Measurements from ENCODE around the gene TC2N.

Gene TC2N

DNA sequence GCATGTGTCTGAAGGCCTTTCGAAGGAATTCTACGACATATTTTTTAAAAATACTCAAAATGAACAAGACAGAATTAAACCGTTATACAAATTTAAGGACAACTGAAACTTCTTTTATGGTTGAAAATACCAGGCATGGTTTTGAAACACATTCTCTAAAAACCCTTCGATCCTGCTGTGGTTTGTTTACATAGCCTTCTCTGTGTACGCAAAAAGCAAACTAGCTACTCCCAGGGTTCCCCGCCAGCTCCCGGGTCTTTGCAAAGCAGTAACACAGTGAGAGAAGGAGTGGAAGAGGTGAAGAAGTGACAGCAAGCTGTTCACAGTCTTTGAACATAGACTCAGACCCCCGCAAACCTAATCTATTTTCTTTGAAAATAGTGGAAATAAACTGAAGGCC lies 2.2 kb upstream of the TC2N start:
- TF ChIP-seq, protein P1, sequence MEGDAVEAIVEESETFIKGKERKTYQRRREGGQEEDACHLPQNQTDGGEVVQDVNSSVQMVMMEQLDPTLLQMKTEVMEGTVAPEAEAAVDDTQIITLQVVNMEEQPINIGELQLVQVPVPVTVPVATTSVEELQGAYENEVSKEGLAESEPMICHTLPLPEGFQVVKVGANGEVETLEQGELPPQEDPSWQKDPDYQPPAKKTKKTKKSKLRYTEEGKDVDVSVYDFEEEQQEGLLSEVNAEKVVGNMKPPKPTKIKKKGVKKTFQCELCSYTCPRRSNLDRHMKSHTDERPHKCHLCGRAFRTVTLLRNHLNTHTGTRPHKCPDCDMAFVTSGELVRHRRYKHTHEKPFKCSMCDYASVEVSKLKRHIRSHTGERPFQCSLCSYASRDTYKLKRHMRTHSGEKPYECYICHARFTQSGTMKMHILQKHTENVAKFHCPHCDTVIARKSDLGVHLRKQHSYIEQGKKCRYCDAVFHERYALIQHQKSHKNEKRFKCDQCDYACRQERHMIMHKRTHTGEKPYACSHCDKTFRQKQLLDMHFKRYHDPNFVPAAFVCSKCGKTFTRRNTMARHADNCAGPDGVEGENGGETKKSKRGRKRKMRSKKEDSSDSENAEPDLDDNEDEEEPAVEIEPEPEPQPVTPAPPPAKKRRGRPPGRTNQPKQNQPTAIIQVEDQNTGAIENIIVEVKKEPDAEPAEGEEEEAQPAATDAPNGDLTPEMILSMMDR (IDR thresholded peaks at IDR 0.05; ENCODE audit: low read depth, low read length): no peak
- no peak overlapping the region for H3K4me3 ChIP-seq (ENCODE audit: low read depth, low read length)

GRCh38 chr14:91866511-91867295 lies 633 bp downstream of the TC2N start:
- TF ChIP-seq, protein P1 (IDR thresholded peaks at IDR 0.05; ENCODE audit: low read depth, low read length): no peak
- no peak overlapping the region for H3K4me3 ChIP-seq (ENCODE audit: low read depth, low read length)

DNA sequence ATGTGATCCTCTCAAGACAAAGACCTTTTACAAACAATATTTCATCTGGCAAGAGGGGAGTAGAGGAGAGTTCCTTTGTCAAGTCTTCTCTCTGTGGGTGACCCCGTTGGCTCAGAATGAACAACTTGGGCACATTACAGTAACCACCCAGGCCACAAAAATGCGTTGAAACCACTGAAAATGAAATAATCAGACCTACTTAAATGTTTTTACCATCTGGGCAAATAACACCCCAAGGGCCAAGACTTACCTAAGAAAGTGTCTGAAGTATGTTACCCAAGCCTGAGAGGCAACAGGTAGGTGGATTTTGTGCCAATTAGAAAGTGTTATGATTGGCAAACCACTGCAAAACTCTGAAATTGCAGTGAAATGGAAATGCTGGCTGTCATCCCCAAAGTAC lies 1.3 kb downstream of the TC2N start:
- TF ChIP-seq, protein P1 (IDR thresholded peaks at IDR 0.05; ENCODE audit: low read depth, low read length): no peak
- no peak overlapping the region for H3K4me3 ChIP-seq (ENCODE audit: low read depth, low read length)

GRCh38 chr14:91862417-91862816 lies 4.9 kb downstream of the TC2N start:
- TF ChIP-seq, protein P1 (IDR thresholded peaks at IDR 0.05; ENCODE audit: low read depth, low read length): no peak

GRCh38 chr14:91861091-91861490 lies 6.2 kb downstream of the TC2N start:
- no peak overlapping the region for H3K4me3 ChIP-seq (ENCODE audit: low read depth, low read length)

More at GRCh38 chr14:91862417-91862816, 4.9 kb downstream of the TC2N start:
- H3K4me3 ChIP-seq (ENCODE audit: low read depth, low read length): no peak overlapping the region

DNA sequence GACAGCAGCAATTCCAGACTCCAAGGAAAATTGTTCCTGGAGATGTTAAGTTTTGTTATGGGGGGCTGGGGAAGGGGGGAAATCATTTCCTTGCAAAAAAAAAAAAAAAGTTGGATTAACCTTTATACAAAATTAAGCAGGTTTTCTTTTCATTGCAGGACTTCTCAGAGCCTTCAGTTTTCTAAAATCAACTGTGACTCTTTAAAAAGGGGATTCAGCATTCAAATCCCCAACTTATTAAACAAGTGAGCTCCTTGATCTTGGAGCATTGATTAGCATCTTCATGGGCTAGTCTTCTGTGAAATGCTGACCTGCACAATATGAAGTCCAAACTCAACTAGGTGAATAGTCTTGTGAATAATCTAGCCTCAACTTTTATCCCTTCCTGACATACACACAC lies 7.1 kb downstream of the TC2N start:
- no peak overlapping the region for H3K4me3 ChIP-seq (ENCODE audit: low read depth, low read length)
- TF ChIP-seq, protein P1 (IDR thresholded peaks at IDR 0.05; ENCODE audit: low read depth, low read length): no peak

More at GRCh38 chr14:91861091-91861490, 6.2 kb downstream of the TC2N start:
- TF ChIP-seq, protein P1 (IDR thresholded peaks at IDR 0.05; ENCODE audit: low read depth, low read length): no peak

DNA sequence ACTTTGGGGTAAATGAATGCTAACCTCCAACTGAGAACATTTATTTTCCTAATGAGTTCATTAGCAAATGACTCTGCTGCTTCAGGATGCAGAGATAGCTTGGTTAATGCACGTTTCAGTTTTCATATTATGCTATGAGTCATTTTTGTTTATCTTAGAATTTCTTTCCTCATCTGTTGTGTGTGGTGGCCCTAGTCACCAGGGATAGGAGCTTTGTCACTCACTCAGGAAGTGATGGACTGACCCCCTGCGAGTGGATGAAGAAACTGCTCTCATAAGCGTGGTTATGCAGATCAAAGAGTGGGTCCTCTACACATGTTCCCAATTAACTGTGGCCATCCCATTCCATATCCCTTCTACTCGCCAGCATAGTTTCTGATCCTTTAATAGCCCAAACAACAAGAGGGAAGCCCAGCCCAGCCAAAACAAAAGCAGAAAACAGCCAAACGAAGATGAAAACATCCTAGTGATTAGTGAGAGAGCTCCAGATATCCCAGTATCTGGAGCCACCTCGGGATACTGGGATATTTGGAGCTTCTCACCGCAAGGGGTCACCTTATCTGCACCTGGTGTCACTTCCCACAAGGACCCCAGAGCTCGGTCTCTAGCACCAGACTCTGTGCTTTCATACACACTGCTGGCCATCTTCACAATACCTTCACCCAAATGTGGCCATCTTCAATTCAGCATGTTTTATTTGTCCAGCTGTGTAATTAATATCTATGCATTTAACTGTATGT lies 8.6 kb downstream of the TC2N start:
- H3K4me3 ChIP-seq (ENCODE audit: low read depth, low read length): no peak overlapping the region
- TF ChIP-seq, protein P1 (IDR thresholded peaks at IDR 0.05; ENCODE audit: low read depth, low read length): no peak

Measured in WI38 (cell line).